GM12878 (cell line): Measurements from ENCODE around the gene SLC25A3. TPM values are rescaled to one million over a fixed set of nuclear protein-coding genes. Genes with fewer than 3 reads are reported as not detected.

Source experiments
- ATAC-seq: fragments of 200-7000 bp; cut with Tn5 transposase; 3 replicates; pipeline ENCODE4 v1.9.1; 2020; ENCODE audit warnings: mild to moderate bottlenecking, moderate library complexity
- BruUV-seq: library from RNA; stranded (reverse); fragments of 400-500 nt; replicated peaks from 2 replicates; lab custom pipeline; 2021; lab: Mats Ljungman, UMichigan
- CTCF ChIA-PET: fragments of 300-600 bp; sonication (Branson Sonifier 250); formaldehyde crosslinking; extraction: SDS; loops from one replicate; lab custom pipeline; 2021; ENCODE audit warnings: inconsistent platforms; lab: Yijun Ruan, JAX
- POLR2A ChIA-PET: fragments of 350-600 bp; formaldehyde crosslinking; extraction: SDS; loops from one replicate; lab custom pipeline; 2021; ENCODE audit warnings: inconsistent platforms; lab: Charles Lee
- RAD21 ChIA-PET: fragments of 300-600 bp; sonication (Branson Sonifier 250); formaldehyde crosslinking; loops from one replicate; lab custom pipeline; 2023; ENCODE audit warnings: antibody characterized with exemption; ENCODE audit not compliant: unreplicated experiment; lab: Charles Lee
- SMC1A ChIA-PET: fragments of 300-600 bp; sonication (Branson Sonifier 250); formaldehyde crosslinking; loops from one replicate; lab custom pipeline; 2023; ENCODE audit not compliant: unreplicated experiment, uncharacterized antibody; lab: Charles Lee
- DNase-seq: peaks from one replicate; pipeline ENCODE4 v3.0.0-alpha.2; 2011; ENCODE audit warnings: low read depth, low spot score
- FAIRE-seq: peaks from 3 replicates; lab custom pipeline; 2011; peaks lifted over from hg19 to GRCh38; lab: Jason Lieb, UNC
- H2AFZ ChIP-seq: 2 replicates; pipeline ENCODE4 v1.6.0; 2011; ENCODE audit warnings: low read depth, low read length, control low read depth; ENCODE audit not compliant: control insufficient read depth
- H3K27ac ChIP-seq: 2 replicates; pipeline ENCODE4 v1.5.1; 2011; ENCODE audit warnings: control low read depth; ENCODE audit not compliant: control insufficient read depth, insufficient read depth
- H3K27me3 ChIP-seq, 2 experiments: replicated peaks in 1 of 2; 2 replicates each; pipeline versions ENCODE4 v1.6.0 to v1.6.1; 2011; ENCODE audit warnings: low read length in 1 of 2; ENCODE audit not compliant: control insufficient read depth in 2 of 2, insufficient read depth in 2 of 2
- H3K36me3 ChIP-seq, 2 experiments: 2 replicates each; pipeline ENCODE4 v1.5.1; 2011; ENCODE audit warnings: low read length in 1 of 2; ENCODE audit not compliant: control insufficient read depth in 2 of 2, insufficient read depth in 2 of 2
- H3K4me1 ChIP-seq: 2 replicates; pipeline ENCODE4 v1.6.1; 2011; ENCODE audit warnings: mild to moderate bottlenecking, low read length, moderate library complexity, mixed read lengths; ENCODE audit not compliant: control insufficient read depth, insufficient read depth
- H3K4me2 ChIP-seq: 2 replicates; pipeline ENCODE4 v1.6.0; 2011; ENCODE audit warnings: control low read depth; ENCODE audit not compliant: control insufficient read depth, insufficient read depth
- H3K4me3 ChIP-seq: fragments of 200-600 bp; sonication (generic); 2 replicates; pipeline ENCODE4 v1.5.1; 2016
- H3K79me2 ChIP-seq: 2 replicates; pipeline ENCODE4 v1.6.0; 2011; ENCODE audit warnings: low read length; ENCODE audit not compliant: control insufficient read depth, insufficient read depth
- H3K9ac ChIP-seq: 2 replicates; pipeline ENCODE4 v1.8.0; 2011; ENCODE audit warnings: low read length, control low read depth, mixed read lengths; ENCODE audit not compliant: control insufficient read depth, insufficient read depth
- H3K9me3 ChIP-seq: replicated peaks from 3 replicates; pipeline ENCODE4 v1.5.1; 2011; ENCODE audit warnings: mild to moderate bottlenecking, low read length; ENCODE audit not compliant: control insufficient read depth, insufficient read depth
- H4K20me1 ChIP-seq: 2 replicates; pipeline ENCODE4 v1.6.0; 2011; ENCODE audit not compliant: control insufficient read depth, insufficient read depth
- E2F8 ChIP-seq: fragments of 450-650 bp; IDR thresholded peaks from 2 replicates; pipeline ENCODE4 v1.6.1; 2018; ENCODE audit warnings: mild to moderate bottlenecking, low read depth, moderate library complexity; ENCODE audit not compliant: partially characterized antibody
- EGR1 ChIP-seq, 2 experiments: IDR thresholded peaks; 1 replicate in 1 of 2; 2 replicates in 1 of 2; pipeline ENCODE4 v1.6.1; 2011 to 2012; ENCODE audit warnings: low read depth in 2 of 2, low read length in 2 of 2, borderline replicate concordance in 1 of 2, mild to moderate bottlenecking in 1 of 2, moderate library complexity in 1 of 2
- FOS ChIP-seq: IDR thresholded peaks from 3 replicates; pipeline ENCODE4 v1.6.1; 2011; ENCODE audit warnings: borderline replicate concordance; ENCODE audit not compliant: insufficient read length; ENCODE audit errors: extremely low read depth
- HDGF ChIP-seq: fragments of 450-650 bp; IDR thresholded peaks from 2 replicates; pipeline ENCODE4 v1.6.1; 2016; ENCODE audit warnings: antibody characterized with exemption
- IRF3 ChIP-seq: fragments of 450-650 bp; IDR thresholded peaks from 2 replicates; pipeline ENCODE4 v1.6.1; 2014; ENCODE audit warnings: mild to moderate bottlenecking
- MTA2 ChIP-seq: fragments of 450-650 bp; IDR thresholded peaks from 2 replicates; pipeline ENCODE4 v1.6.1; 2016; ENCODE audit warnings: low read depth, mild to moderate bottlenecking, moderate library complexity
- NR2C2 ChIP-seq: IDR thresholded peaks from 2 replicates; pipeline ENCODE4 v1.6.1; 2011; ENCODE audit warnings: borderline replicate concordance, low read depth; ENCODE audit not compliant: control insufficient read depth, insufficient read length
- SMC3 ChIP-seq: IDR thresholded peaks from 2 replicates; pipeline ENCODE4 v1.6.1; 2011; ENCODE audit warnings: low read length, improper control_type of control experiment, borderline replicate concordance
- in situ Hi-C: fragments of 300-500 bp; cut with MboI; formaldehyde crosslinking; loops from 9 replicates; pipeline ENCODE4 v1.14.3; 2018; ENCODE audit warnings: mixed read lengths
- intact Hi-C: fragments of 100-400 bp; cut with micrococcal nuclease; formaldehyde crosslinking; loops from one replicate; pipeline ENCODE4 v1.14.2; 2022; ENCODE audit not compliant: unreplicated experiment
- polyA plus RNA-seq, 11 experiments: library from polyadenylated mRNA; depleted of rRNA in 4 of 11; unstranded in 6 of 11; stranded (reverse) in 5 of 11; fragments of >200 nt; fragmentation: Nextera tagmentation in 4 of 11; fragmentation: Illumina TruSeq in 1 of 11; extraction: Ambion mirVana in 4 of 11; extraction: Trizol in 1 of 11; gene quantifications; 1 replicate in 1 of 11; 2 replicates in 10 of 11; pipeline versions ENCODE4 v1.2.1 to v1.2.3, GENCODE V29; 2011 to 2016; ENCODE audit warnings: inconsistent platforms in 2 of 11, missing spikeins in 2 of 11, low read depth in 1 of 11
- total RNA-seq, 4 experiments: library from RNA; depleted of rRNA in 3 of 4; stranded (reverse); fragments of >200 nt in 3 of 4; fragmentation: Illumina TruSeq in 1 of 4; extraction: Trizol in 1 of 4; gene quantifications; 2 replicates each; pipeline versions ENCODE4 v1.2.1 to v1.2.3, GENCODE V29; 2013 to 2021

Gene SLC25A3
- total and polyA plus RNA-seq, 10 of the 15 experiments (the other 5 are each of a cell fraction or from before 2014, with no cell fraction given): 314 to 700 (median 589) TPM

GRCh38 chr12:98651328-98651727, 57.8 kb downstream of the SLC25A3 start:
- ChIA-PET SMC1A (interaction anchor here (1.0 to 7.7 kb wide), 14 partner anchors 11 to 231 kb away, joined by 3 to 107 read pairs (median 7); partner anchors contain the start of gene SLC25A3), RAD21 (interaction anchor here (1.0 to 7.4 kb wide), 9 partner anchors 10 to 347 kb away, joined by 3 to 66 read pairs (median 5); partner anchors contain the start of gene SLC25A3), CTCF (interaction anchor here (0.8 to 7.7 kb wide), 15 partner anchors 11 to 160 kb away, joined by 3 to 134 read pairs (median 5); no protein-coding TSS in a partner anchor), POLR2A (interaction anchor here (1.5 to 6.7 kb wide), 2 partner anchors 11 to 57 kb away, joined by 6 to 41 read pairs; partner anchors contain the start of gene SLC25A3)
- H4K20me1 ChIP-seq: no peaks in the 10 kb centered on the region
- no peak overlapping the region for H3K27ac ChIP-seq
- FAIRE-seq (no peak), DNase-seq (no peak), ATAC-seq (no peak)
- H3K9me3 ChIP-seq: no peaks in the 10 kb centered on the region
- no peak overlapping the region for H2AFZ ChIP-seq
- H3K79me2 ChIP-seq: peaks cover 14% of the 10 kb centered on the region
- in situ Hi-C loops (no loop called here), intact Hi-C loops (no loop called here)
- no peaks in the 10 kb centered on the region for H3K4me1 ChIP-seq
- H3K4me3 ChIP-seq: no peak overlapping the region
- BruUV-seq: no TSS peak
- no peaks in the 10 kb centered on the region for H3K27me3 ChIP-seq
- TF ChIP-seq MTA2: no peak
- no peak for TF ChIP-seq E2F8
- no peak for TF ChIP-seq FOS
- no peak for TF ChIP-seq IRF3
- TF ChIP-seq EGR1 (IDR thresholded peaks at IDR 0.05; ENCODE audit: borderline replicate concordance in 1 of 2, low read depth in 2 of 2, low read length in 2 of 2): no peak
- TF ChIP-seq SMC3: no peak
- TF ChIP-seq HDGF: no peak
- no peak for TF ChIP-seq NR2C2
- H3K36me3 ChIP-seq: peaks cover 0 to 5% of the 10 kb centered on the region in 2 experiments; a peak in 1 of 4 replicates
- no peak overlapping the region for H3K9ac ChIP-seq
- no peak overlapping the region for H3K4me2 ChIP-seq
